Breast epithelium (tissue), 4 donors: Measurements from ENCODE around the gene FRAT1. TPM values are rescaled to one million over a fixed set of nuclear protein-coding genes. Genes with fewer than 3 reads are reported as not detected.
"Not testable (repeated sequence)": the region's sequence is repeated elsewhere in the genome, so short reads cannot be mapped to it uniquely, and the experiment has no call there.

Source experiments
- DNase-seq, 2 donors: peaks; one replicate each; pipeline ENCODE4 v3.0.0-alpha.2; 2019; ENCODE audit warnings: low spot score in 2 of 2
- H3K27ac ChIP-seq, 2 donors: fragments of 200-600 bp; sonication (generic) in 1 of 2; one replicate each; pipeline ENCODE4 v1.5.1; 2016 to 2019; ENCODE audit warnings: mild to moderate bottlenecking in 1 of 2
- H3K27me3 ChIP-seq, 2 donors: fragments of 200-600 bp; sonication (generic) in 1 of 2; one replicate each; pipeline versions ENCODE4 v1.5.1 to v1.6.0; 2017 to 2019; ENCODE audit warnings: control low read depth in 1 of 2, mild to moderate bottlenecking in 1 of 2
- H3K36me3 ChIP-seq: fragments of 200-600 bp; one replicate; pipeline ENCODE4 v1.5.1; 2019
- H3K4me1 ChIP-seq, 2 donors: fragments of 200-600 bp; sonication (generic); one replicate each; pipeline ENCODE4 v1.5.1; 2016 to 2019; ENCODE audit warnings: control low read depth in 1 of 2
- H3K4me3 ChIP-seq, 3 donors: fragments of 200-600 bp; sonication (generic); 1 replicate in 2 of 3; 2 replicates in 1 of 3; pipeline ENCODE4 v1.5.1; 2016 to 2019; ENCODE audit warnings: mild to moderate bottlenecking in 3 of 3, moderate library complexity in 2 of 3
- H3K9me3 ChIP-seq, 2 donors: fragments of 200-600 bp; sonication (generic) in 1 of 2; one replicate each; pipeline ENCODE4 v1.5.1; 2016 to 2019; ENCODE audit warnings: control low read depth in 1 of 2
- POLR2A ChIP-seq: fragments of 450-650 bp; IDR thresholded peaks from one replicate; pipeline ENCODE4 v1.6.1; 2016; ENCODE audit warnings: antibody characterized with exemption, mild to moderate bottlenecking, moderate library complexity
- POLR2AphosphoS5 ChIP-seq, 3 donors: sonication (generic); formaldehyde crosslinking; IDR thresholded peaks; one replicate each; pipeline ENCODE4 v1.6.1; 2017; ENCODE audit warnings: antibody characterized with exemption in 3 of 3
- intact Hi-C: fragments of 100-400 bp; cut with DNase I; formaldehyde crosslinking; loops from one replicate; pipeline ENCODE4 v1.15.1; 2023; ENCODE audit warnings: low total_unique reads
- total RNA-seq, 3 donors: library from RNA; depleted of rRNA; stranded (reverse); fragments of >200 nt; gene quantifications; one replicate each; pipeline ENCODE4 v1.1.0, GENCODE V29; 2016
- TF ChIP-seq, protein P1 (sequence below), 3 donors: fragments of 450-650 bp; IDR thresholded peaks; one replicate each; pipeline ENCODE4 v1.5.1; 2016 to 2017; ENCODE audit warnings: antibody characterized with exemption in 3 of 3, mild to moderate bottlenecking in 3 of 3, moderate library complexity in 3 of 3

Gene FRAT1
- total RNA-seq, 3 donors from 2014 or later, result 3.6 to 11.6 (median 9.8) TPM

DNA sequence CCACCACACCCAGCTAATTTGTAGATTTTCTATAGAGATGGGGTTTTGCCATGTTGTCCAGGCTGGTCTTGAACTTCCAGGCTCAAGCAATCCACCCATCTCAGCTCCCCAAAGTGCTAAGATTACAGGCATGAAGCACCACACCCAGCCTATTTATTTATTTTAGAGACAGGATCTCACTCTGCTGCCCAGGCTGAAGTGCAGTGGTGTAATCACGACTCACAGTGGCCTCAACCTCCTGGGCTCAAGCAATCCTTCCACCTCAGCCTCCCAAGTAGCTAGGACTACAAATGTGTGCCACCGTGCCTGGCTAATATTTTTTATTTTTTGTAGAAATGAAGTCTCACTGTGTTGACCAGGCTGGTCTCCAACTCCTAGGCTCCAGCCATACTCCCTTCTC lies 22.3 kb downstream of the FRAT1 start:
- DNase-seq, result no peak
- no peak for TF ChIP-seq POLR2AphosphoS5 (IDR thresholded peaks at IDR 0.05)
- no peak for TF ChIP-seq POLR2A
- TF ChIP-seq, protein P1, sequence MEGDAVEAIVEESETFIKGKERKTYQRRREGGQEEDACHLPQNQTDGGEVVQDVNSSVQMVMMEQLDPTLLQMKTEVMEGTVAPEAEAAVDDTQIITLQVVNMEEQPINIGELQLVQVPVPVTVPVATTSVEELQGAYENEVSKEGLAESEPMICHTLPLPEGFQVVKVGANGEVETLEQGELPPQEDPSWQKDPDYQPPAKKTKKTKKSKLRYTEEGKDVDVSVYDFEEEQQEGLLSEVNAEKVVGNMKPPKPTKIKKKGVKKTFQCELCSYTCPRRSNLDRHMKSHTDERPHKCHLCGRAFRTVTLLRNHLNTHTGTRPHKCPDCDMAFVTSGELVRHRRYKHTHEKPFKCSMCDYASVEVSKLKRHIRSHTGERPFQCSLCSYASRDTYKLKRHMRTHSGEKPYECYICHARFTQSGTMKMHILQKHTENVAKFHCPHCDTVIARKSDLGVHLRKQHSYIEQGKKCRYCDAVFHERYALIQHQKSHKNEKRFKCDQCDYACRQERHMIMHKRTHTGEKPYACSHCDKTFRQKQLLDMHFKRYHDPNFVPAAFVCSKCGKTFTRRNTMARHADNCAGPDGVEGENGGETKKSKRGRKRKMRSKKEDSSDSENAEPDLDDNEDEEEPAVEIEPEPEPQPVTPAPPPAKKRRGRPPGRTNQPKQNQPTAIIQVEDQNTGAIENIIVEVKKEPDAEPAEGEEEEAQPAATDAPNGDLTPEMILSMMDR (IDR thresholded peaks at IDR 0.05), result no peak
- Histone ChIP-seq H3K4me1 (no peaks in the 10 kb centered on the region), H3K36me3 (no peaks in the 10 kb centered on the region), H3K9me3 (no peaks in the 10 kb centered on the region), H3K4me3 (no peak overlapping the region), H3K27ac (no peak overlapping the region), H3K27me3 (no peaks in the 10 kb centered on the region)
- intact Hi-C loops, result no loop called here

DNA sequence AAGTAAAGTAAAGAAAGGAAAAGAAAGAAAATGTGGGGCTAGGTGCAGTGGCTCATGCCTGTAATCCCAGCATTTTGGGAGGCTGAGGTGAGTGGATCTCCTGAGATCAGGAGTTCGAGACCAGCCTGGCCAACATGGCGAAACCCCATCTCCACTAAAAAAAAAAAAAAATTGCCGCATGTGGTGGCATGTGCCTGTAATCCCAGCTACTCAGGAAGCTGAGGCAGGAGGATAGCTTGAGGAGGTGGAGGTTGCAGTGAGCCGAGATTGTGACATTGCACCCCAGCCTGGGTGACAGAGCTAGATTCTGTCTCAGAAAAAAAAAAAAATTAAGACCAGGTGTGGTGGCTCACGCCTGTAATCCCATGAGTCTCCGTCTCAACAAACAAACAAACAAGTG lies 24.6 kb downstream of the FRAT1 start:
- H3K9me3 ChIP-seq, H3K27ac ChIP-seq, intact Hi-C loops, H3K4me1 ChIP-seq, H3K4me3 ChIP-seq, H3K36me3 ChIP-seq, DNase-seq, H3K27me3 ChIP-seq: not testable (repeated sequence)

- Histone ChIP-seq H3K27ac (no peak overlapping the region), H3K9me3 (no peaks in the 10 kb centered on the region), H3K36me3 (no peaks in the 10 kb centered on the region), H3K27me3 (no peaks in the 10 kb centered on the region), H3K4me3 (no peak overlapping the region), H3K4me1 (no peaks in the 10 kb centered on the region)
- no peak for DNase-seq
- TF ChIP-seq POLR2A (no peak), POLR2AphosphoS5 (IDR thresholded peaks at IDR 0.05) (no peak)
- TF ChIP-seq, protein P1 (IDR thresholded peaks at IDR 0.05), result no peak
- intact Hi-C loops, result no loop called here
Observed at GRCh38 chr10:97347317-97347716, 28.2 kb downstream of the FRAT1 start.

GRCh38 chr10:97349752-97350513 lies 30.9 kb downstream of the FRAT1 start:
- H3K27ac ChIP-seq, result no peak overlapping the region
- H3K36me3 ChIP-seq, result no peaks in the 10 kb centered on the region
- H3K4me1 ChIP-seq, result no peaks in the 10 kb centered on the region
- intact Hi-C loops, result no loop called here
- H3K9me3 ChIP-seq, result no peaks in the 10 kb centered on the region
- TF ChIP-seq, protein P1 (IDR thresholded peaks at IDR 0.05), result no peak
- TF ChIP-seq POLR2AphosphoS5 (IDR thresholded peaks at IDR 0.05), result no peak
- TF ChIP-seq POLR2A, result no peak
- H3K4me3 ChIP-seq, result no peak overlapping the region
- H3K27me3 ChIP-seq, result no peaks in the 10 kb centered on the region
- DNase-seq, result no peak

DNA sequence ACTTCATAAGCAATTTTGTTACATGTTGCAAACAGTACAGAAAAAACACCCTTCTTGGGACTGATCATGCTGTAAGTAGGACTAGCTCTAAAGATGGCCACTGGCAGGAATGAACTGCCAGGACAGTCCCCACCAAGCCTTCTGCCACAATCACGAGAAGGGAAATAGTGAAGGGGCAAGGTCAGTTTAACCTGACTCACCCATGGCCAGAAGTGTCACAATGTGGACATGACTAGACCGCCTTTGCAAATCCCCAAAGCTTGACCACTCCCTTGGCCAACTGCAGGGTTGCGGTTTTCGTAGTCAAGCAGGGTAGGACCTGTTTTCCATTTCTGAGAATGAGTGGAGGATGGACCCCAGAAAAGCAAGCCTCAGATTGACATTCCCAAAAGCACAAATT lies 34.9 kb downstream of the FRAT1 start:
- no peaks in the 10 kb centered on the region for H3K4me1 ChIP-seq
- DNase-seq, result no peak
- TF ChIP-seq, protein P1 (IDR thresholded peaks at IDR 0.05), result no peak
- TF ChIP-seq POLR2A, result no peak
- no peak for TF ChIP-seq POLR2AphosphoS5 (IDR thresholded peaks at IDR 0.05)
- intact Hi-C loops, result no loop called here
- H3K4me3 ChIP-seq, result no peak overlapping the region
- H3K36me3 ChIP-seq, result no peaks in the 10 kb centered on the region
- H3K27me3 ChIP-seq, result no peaks in the 10 kb centered on the region
- no peaks in the 10 kb centered on the region for H3K9me3 ChIP-seq
- no peak overlapping the region for H3K27ac ChIP-seq
